Suprapubic skin (tissue), 4 donors: ENCODE results near the gene PHEX. TPM values are rescaled to one million over a fixed set of nuclear protein-coding genes. Genes with fewer than 3 reads are reported as not detected.

ENCODE experiments used
- DNase-seq, 2 donors: peaks; one replicate each; pipeline ENCODE4 v3.0.0-alpha.2; 2019; ENCODE audit warnings: low spot score in 2 of 2
- H3K27ac ChIP-seq: fragments of 200-600 bp; sonication (generic); one replicate; pipeline ENCODE4 v1.5.1; 2019
- H3K27me3 ChIP-seq: fragments of 200-600 bp; sonication (generic); one replicate; pipeline ENCODE4 v1.5.1; 2019
- H3K36me3 ChIP-seq: fragments of 200-600 bp; sonication (generic); one replicate; pipeline ENCODE4 v1.5.1; 2019
- H3K4me1 ChIP-seq: fragments of 200-600 bp; sonication (generic); one replicate; pipeline ENCODE4 v1.5.1; 2019
- H3K4me3 ChIP-seq: fragments of 200-600 bp; sonication (generic); one replicate; pipeline ENCODE4 v1.5.1; 2019; ENCODE audit warnings: mild to moderate bottlenecking
- H3K9me3 ChIP-seq: fragments of 200-600 bp; sonication (generic); one replicate; pipeline ENCODE4 v1.5.1; 2019
- EP300 ChIP-seq: sonication (generic); formaldehyde crosslinking; IDR thresholded peaks from one replicate; pipeline ENCODE4 v1.6.1; 2017; ENCODE audit warnings: antibody characterized with exemption
- POLR2A ChIP-seq, 2 donors: fragments of 450-650 bp; IDR thresholded peaks; one replicate each; pipeline ENCODE4 v1.6.1; 2017; ENCODE audit warnings: antibody characterized with exemption in 2 of 2, mild to moderate bottlenecking in 2 of 2, moderate library complexity in 2 of 2
- POLR2AphosphoS5 ChIP-seq, 3 donors: sonication (generic); formaldehyde crosslinking; IDR thresholded peaks; one replicate each; pipeline ENCODE4 v1.6.1; 2017; ENCODE audit warnings: antibody characterized with exemption in 3 of 3
- WGBS: methylation state at CpG from one replicate; pipeline ENCODE4 v1.1.5; 2018; 5-methylcytosine and 5-hydroxymethylcytosine counted together
- total RNA-seq, 4 donors: library from RNA; depleted of rRNA; stranded (reverse); fragments of >200 nt; gene quantifications; one replicate each; pipeline ENCODE4 v1.1.0, GENCODE V29; 2016
- TF ChIP-seq, protein P1 (sequence below), 2 donors: fragments of 200-600 bp in 1 of 2; fragments of 450-650 bp in 1 of 2; sonication (generic) in 1 of 2; IDR thresholded peaks; one replicate each; pipeline ENCODE4 v1.5.1; 2016 to 2019; ENCODE audit warnings: antibody characterized with exemption in 2 of 2, mild to moderate bottlenecking in 1 of 2, moderate library complexity in 1 of 2

The PHEX gene
- total RNA-seq, 4 donors from 2014 or later, result 0.21 to 0.32 (median 0.30) TPM; not detected in 1

DNA sequence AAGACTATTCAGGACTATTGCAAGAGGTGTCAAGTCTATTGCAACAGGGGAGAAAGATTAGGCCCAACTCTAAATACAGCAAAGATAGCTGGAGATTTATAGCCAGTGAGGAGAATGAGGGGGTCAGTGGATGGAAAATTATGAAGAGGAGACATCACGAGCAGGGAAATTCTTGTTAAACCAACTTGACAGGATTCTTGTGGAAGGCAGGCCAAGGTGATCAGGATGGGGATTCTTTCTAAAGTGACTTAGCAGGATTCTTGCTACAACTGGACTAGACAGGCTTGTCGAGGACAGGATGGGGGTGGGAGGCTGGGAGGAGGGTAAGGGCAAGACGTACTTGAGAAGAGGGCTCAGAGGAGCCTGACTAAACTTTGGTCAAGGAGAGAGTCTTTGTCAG, 89.0 kb downstream of the PHEX start:
- no peak overlapping the region for H3K27ac ChIP-seq
- H3K4me1 ChIP-seq, result no peaks in the 10 kb centered on the region
- H3K9me3 ChIP-seq, result no peaks in the 10 kb centered on the region
- DNase-seq, result no peak
- no peak for TF ChIP-seq EP300
- no peak for TF ChIP-seq POLR2AphosphoS5 (IDR thresholded peaks at IDR 0.05)
- TF ChIP-seq, protein P1, sequence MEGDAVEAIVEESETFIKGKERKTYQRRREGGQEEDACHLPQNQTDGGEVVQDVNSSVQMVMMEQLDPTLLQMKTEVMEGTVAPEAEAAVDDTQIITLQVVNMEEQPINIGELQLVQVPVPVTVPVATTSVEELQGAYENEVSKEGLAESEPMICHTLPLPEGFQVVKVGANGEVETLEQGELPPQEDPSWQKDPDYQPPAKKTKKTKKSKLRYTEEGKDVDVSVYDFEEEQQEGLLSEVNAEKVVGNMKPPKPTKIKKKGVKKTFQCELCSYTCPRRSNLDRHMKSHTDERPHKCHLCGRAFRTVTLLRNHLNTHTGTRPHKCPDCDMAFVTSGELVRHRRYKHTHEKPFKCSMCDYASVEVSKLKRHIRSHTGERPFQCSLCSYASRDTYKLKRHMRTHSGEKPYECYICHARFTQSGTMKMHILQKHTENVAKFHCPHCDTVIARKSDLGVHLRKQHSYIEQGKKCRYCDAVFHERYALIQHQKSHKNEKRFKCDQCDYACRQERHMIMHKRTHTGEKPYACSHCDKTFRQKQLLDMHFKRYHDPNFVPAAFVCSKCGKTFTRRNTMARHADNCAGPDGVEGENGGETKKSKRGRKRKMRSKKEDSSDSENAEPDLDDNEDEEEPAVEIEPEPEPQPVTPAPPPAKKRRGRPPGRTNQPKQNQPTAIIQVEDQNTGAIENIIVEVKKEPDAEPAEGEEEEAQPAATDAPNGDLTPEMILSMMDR (IDR thresholded peaks at IDR 0.05), result no peak
- no peak for TF ChIP-seq POLR2A (IDR thresholded peaks at IDR 0.05)
- no peaks in the 10 kb centered on the region for H3K36me3 ChIP-seq
- WGBS, result 69% methylated on average over 3 of the region's 3 CpGs
- H3K4me3 ChIP-seq, result no peak overlapping the region
- H3K27me3 ChIP-seq, result no peaks in the 10 kb centered on the region

DNA sequence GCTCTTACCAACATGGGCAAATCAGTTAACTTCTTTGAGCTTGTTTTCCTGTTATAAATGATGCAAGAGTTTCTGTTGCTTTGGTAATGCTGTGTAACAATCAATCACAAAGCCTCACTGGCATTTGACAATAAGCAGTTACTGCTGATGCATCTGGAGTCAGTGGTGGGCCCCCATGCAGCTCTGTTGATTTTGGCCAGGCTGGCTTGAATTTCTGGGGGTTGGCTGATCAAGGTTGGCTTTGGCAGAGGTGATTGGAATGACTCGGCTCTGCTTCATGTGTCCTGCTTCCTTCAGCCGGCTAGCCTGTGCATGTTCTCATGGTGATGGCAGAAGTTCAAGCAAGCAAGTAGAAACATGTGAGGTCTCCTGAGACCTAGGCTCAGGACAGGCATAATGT, 90.4 kb downstream of the PHEX start:
- H3K27me3 ChIP-seq, result no peaks in the 10 kb centered on the region
- 37% methylated on average over 2 of the region's 2 CpGs for WGBS
- no peak overlapping the region for H3K27ac ChIP-seq
- H3K9me3 ChIP-seq, result no peaks in the 10 kb centered on the region
- no peaks in the 10 kb centered on the region for H3K36me3 ChIP-seq
- H3K4me3 ChIP-seq, result no peak overlapping the region
- peak in 1 of 2 donors; percentile 65 for DNase-seq
- H3K4me1 ChIP-seq, result no peaks in the 10 kb centered on the region
- TF ChIP-seq POLR2A (IDR thresholded peaks at IDR 0.05), result no peak
- TF ChIP-seq EP300, result no peak
- TF ChIP-seq, protein P1 (IDR thresholded peaks at IDR 0.05), result no peak
- TF ChIP-seq POLR2AphosphoS5 (IDR thresholded peaks at IDR 0.05), result peak in 1 of 3 donors; percentile 30

DNA sequence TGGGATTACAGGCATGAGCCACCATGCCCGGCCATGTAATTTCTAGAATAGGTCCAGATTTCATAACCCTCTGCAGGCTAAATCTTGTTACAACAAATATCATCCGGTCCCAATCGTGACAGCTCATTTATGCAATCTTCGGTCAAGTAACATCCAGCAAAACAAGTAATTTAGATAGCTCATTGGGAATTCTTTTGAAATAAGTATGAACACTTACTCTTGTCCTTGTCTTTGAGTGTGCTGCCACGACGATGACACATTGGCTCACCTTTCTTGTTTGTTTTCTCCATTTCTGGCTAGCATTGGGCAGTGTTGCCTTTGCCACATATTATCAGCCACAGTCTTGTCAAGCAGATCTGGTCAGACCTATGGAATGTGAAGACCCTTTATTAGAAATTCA, 92.0 kb downstream of the PHEX start:
- peak overlapping the region; percentile 45 for H3K27ac ChIP-seq
- WGBS, result 64% methylated on average over 6 of the region's 6 CpGs

DNA sequence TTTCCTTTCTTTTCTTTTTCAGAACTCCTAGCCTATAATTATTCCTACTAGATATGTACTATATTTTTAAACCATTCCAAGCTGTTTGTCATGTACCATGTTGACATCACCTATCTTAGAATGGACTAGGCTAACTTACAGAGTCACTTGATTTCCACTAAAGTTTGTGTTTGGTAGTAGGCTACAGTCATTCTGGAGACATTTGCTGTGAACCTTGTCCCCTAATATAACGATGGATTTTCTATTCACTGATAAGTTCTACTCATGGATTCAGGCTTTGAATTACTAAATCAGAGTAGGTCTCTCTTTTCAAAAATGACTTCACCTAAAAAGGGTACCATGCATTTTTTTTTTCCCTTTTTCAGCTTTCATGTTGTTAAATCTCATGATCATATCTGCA, 93.4 kb downstream of the PHEX start:
- H3K4me1 ChIP-seq, result no peaks in the 10 kb centered on the region
- 81% methylated on average over 1 of the region's 1 CpG for WGBS
- no peak overlapping the region for H3K4me3 ChIP-seq
- TF ChIP-seq, protein P1 (IDR thresholded peaks at IDR 0.05), result no peak
- no peak for TF ChIP-seq POLR2AphosphoS5 (IDR thresholded peaks at IDR 0.05)
- TF ChIP-seq EP300, result no peak
- no peak for TF ChIP-seq POLR2A (IDR thresholded peaks at IDR 0.05)
- no peaks in the 10 kb centered on the region for H3K9me3 ChIP-seq
- no peaks in the 10 kb centered on the region for H3K36me3 ChIP-seq
- no peak overlapping the region for H3K27ac ChIP-seq
- DNase-seq, result no peak
- no peaks in the 10 kb centered on the region for H3K27me3 ChIP-seq

More for the DNA sequence above, 92.0 kb downstream of the PHEX start:
- Histone ChIP-seq H3K36me3 (no peaks in the 10 kb centered on the region), H3K9me3 (no peaks in the 10 kb centered on the region), H3K4me3 (no peak overlapping the region), H3K27me3 (no peaks in the 10 kb centered on the region), H3K4me1 (no peaks in the 10 kb centered on the region)
- DNase-seq, result no peak
- no peak for TF ChIP-seq POLR2AphosphoS5 (IDR thresholded peaks at IDR 0.05)
- TF ChIP-seq, protein P1 (IDR thresholded peaks at IDR 0.05), result no peak
- no peak for TF ChIP-seq POLR2A (IDR thresholded peaks at IDR 0.05)
- TF ChIP-seq EP300, result no peak

DNA sequence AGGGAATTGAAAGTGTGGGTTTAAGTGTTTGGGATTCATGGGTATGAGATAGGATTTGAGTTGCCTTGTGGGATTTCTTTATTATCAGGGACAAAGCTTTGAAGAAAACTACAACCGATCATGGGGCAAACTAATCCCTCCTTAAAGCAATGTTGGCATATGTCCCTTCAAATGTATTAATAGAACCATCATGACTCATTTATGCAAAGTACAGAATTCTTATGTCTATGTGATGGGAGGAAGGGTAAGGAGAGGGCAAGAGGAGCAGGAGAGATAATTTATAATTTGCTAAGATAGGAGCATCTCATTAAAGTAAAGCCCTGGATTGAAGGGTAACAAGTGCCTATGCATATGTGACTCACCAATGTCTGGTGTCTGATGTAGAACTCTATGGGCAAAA, 94.2 kb downstream of the PHEX start:
- TF ChIP-seq EP300 (no peak), POLR2A (IDR thresholded peaks at IDR 0.05) (no peak), POLR2AphosphoS5 (IDR thresholded peaks at IDR 0.05) (no peak)
- TF ChIP-seq, protein P1 (IDR thresholded peaks at IDR 0.05), result no peak
- H3K36me3 ChIP-seq, result no peaks in the 10 kb centered on the region
- H3K9me3 ChIP-seq, result no peaks in the 10 kb centered on the region
- no peak overlapping the region for H3K4me3 ChIP-seq
- DNase-seq, result no peak
- no peak overlapping the region for H3K27ac ChIP-seq
- H3K4me1 ChIP-seq, result no peaks in the 10 kb centered on the region
- no peaks in the 10 kb centered on the region for H3K27me3 ChIP-seq
- WGBS, result 63% methylated on average over 1 of the region's 1 CpG
